Neural cell (in vitro differentiated cells): Measurements from ENCODE around the gene CHRNA4. TPM values are rescaled to one million over a fixed set of nuclear protein-coding genes. Genes with fewer than 3 reads are reported as not detected.

ENCODE experiments used
- H2AFZ ChIP-seq: fragments of 200-600, 300-800 bp; sonication (generic), shearing (Covaris generic); 2 replicates; pipeline ENCODE4 v1.6.0; 2014; ENCODE audit warnings: low read depth, mild to moderate bottlenecking, antibody characterized with exemption, low read length, moderate library complexity
- H3F3A ChIP-seq: fragments of 200-600 bp; shearing (Covaris generic); 2 replicates; pipeline ENCODE4 v1.6.1; 2016; ENCODE audit warnings: mild to moderate bottlenecking, moderate library complexity, mixed read lengths, antibody characterized with exemption, low read length; ENCODE audit not compliant: insufficient read depth, poor library complexity, severe bottlenecking
- H3K27ac ChIP-seq: fragments of 200-600, 300-800 bp; sonication (generic), shearing (Covaris generic); 2 replicates; pipeline ENCODE4 v1.5.1; 2014; ENCODE audit warnings: mild to moderate bottlenecking, low read length, moderate library complexity
- H3K27me3 ChIP-seq: fragments of 300-800, 200-600 bp; sonication (generic), shearing (Covaris generic); 2 replicates; pipeline ENCODE4 v1.6.0; 2014; ENCODE audit warnings: mild to moderate bottlenecking, low read depth, low read length, moderate library complexity; ENCODE audit not compliant: insufficient read depth
- H3K36me3 ChIP-seq: fragments of 300-800, 200-600 bp; sonication (generic), shearing (Covaris generic); 2 replicates; pipeline ENCODE4 v1.5.1; 2014; ENCODE audit warnings: mild to moderate bottlenecking, antibody characterized with exemption, low read length, moderate library complexity; ENCODE audit not compliant: insufficient read depth
- H3K4me2 ChIP-seq: fragments of 300-800, 200-600 bp; sonication (generic), shearing (Covaris generic); 2 replicates; pipeline ENCODE4 v1.6.0; 2014; ENCODE audit warnings: mild to moderate bottlenecking, low read length
- H3K4me3 ChIP-seq: fragments of 300-800, 200-600 bp; sonication (generic), shearing (Covaris generic); 2 replicates; pipeline ENCODE4 v1.5.1; 2014; ENCODE audit warnings: mild to moderate bottlenecking, low read length, moderate library complexity
- H3K79me2 ChIP-seq: fragments of 200-600 bp; shearing (Covaris generic); replicated peaks from 2 replicates; pipeline ENCODE4 v1.6.0; 2014; ENCODE audit warnings: mild to moderate bottlenecking, low read length, moderate library complexity; ENCODE audit not compliant: insufficient read depth
- H3K9ac ChIP-seq: fragments of 300-800, 200-600 bp; sonication (generic), shearing (Covaris generic); 2 replicates; pipeline ENCODE4 v1.6.1; 2016; ENCODE audit warnings: mild to moderate bottlenecking, low read length, mixed read lengths
- H3K9me2 ChIP-seq: fragments of 200-600 bp; shearing (Covaris generic); 2 replicates; pipeline ENCODE4 v1.6.1; 2016; ENCODE audit warnings: mild to moderate bottlenecking, low read length, mixed read lengths; ENCODE audit not compliant: insufficient read depth
- H3K9me3 ChIP-seq: fragments of 200-600, 300-800 bp; sonication (generic), shearing (Covaris generic); 2 replicates; pipeline ENCODE4 v1.6.1; 2016; ENCODE audit warnings: mild to moderate bottlenecking, mixed run types, low read length, moderate library complexity, mixed read lengths
- H4K20me1 ChIP-seq: fragments of 200-600 bp; shearing (Covaris generic); 2 replicates; pipeline ENCODE4 v1.6.1; 2016; ENCODE audit warnings: mild to moderate bottlenecking, mixed run types; ENCODE audit not compliant: insufficient read depth
- EP300 ChIP-seq: fragments of 450-650 bp; conservative IDR thresholded peaks from 2 replicates; pipeline ENCODE4 v1.6.1; 2014; ENCODE audit warnings: antibody characterized with exemption, mild to moderate bottlenecking, moderate library complexity; ENCODE audit not compliant: poor library complexity, severe bottlenecking
- EZH2 ChIP-seq: fragments of 200-600, 300-800 bp; shearing (Covaris generic), sonication (generic); IDR thresholded peaks from 2 replicates; pipeline ENCODE4 v1.6.1; 2014; ENCODE audit warnings: antibody characterized with exemption, low read length, borderline replicate concordance, mild to moderate bottlenecking; ENCODE audit not compliant: insufficient read depth, poor library complexity, severe bottlenecking
- MXI1 ChIP-seq: fragments of 450-650 bp; conservative IDR thresholded peaks from 2 replicates; pipeline ENCODE4 v1.6.1; 2014; ENCODE audit warnings: antibody characterized with exemption, mild to moderate bottlenecking; ENCODE audit not compliant: poor library complexity, severe bottlenecking
- POLR2AphosphoS5 ChIP-seq: IDR thresholded peaks from 2 replicates; pipeline ENCODE4 v1.6.1; 2012
- RAD21 ChIP-seq: fragments of 450-650 bp; conservative IDR thresholded peaks from 2 replicates; pipeline ENCODE4 v1.6.1; 2014; ENCODE audit warnings: antibody characterized with exemption, mild to moderate bottlenecking, moderate library complexity
- SMC3 ChIP-seq: fragments of 450-650 bp; conservative IDR thresholded peaks from 2 replicates; pipeline ENCODE4 v1.6.1; 2014; ENCODE audit warnings: antibody characterized with exemption, mild to moderate bottlenecking, moderate library complexity; ENCODE audit not compliant: poor library complexity
- TAF1 ChIP-seq: IDR thresholded peaks from 2 replicates; pipeline ENCODE4 v1.6.1; 2012; ENCODE audit warnings: low read depth
- polyA plus RNA-seq: library from polyadenylated mRNA; depleted of rRNA; stranded (reverse); fragments of >200 nt; gene quantifications from 2 replicates; pipeline ENCODE4 v1.2.3, GENCODE V29; 2014
- TF ChIP-seq, protein P1 (sequence below): IDR thresholded peaks from 2 replicates; pipeline ENCODE4 v1.6.1; 2012; ENCODE audit warnings: borderline replicate concordance
- TF ChIP-seq, protein P2 (sequence below): fragments of 450-650 bp; IDR thresholded peaks from 2 replicates; pipeline ENCODE4 v1.5.1; 2014; ENCODE audit warnings: antibody characterized with exemption, mild to moderate bottlenecking, moderate library complexity; ENCODE audit not compliant: poor library complexity, severe bottlenecking

CHRNA4 gene
- polyA plus RNA-seq, 1 donor from 2014 or later = 6.8 TPM

DNA sequence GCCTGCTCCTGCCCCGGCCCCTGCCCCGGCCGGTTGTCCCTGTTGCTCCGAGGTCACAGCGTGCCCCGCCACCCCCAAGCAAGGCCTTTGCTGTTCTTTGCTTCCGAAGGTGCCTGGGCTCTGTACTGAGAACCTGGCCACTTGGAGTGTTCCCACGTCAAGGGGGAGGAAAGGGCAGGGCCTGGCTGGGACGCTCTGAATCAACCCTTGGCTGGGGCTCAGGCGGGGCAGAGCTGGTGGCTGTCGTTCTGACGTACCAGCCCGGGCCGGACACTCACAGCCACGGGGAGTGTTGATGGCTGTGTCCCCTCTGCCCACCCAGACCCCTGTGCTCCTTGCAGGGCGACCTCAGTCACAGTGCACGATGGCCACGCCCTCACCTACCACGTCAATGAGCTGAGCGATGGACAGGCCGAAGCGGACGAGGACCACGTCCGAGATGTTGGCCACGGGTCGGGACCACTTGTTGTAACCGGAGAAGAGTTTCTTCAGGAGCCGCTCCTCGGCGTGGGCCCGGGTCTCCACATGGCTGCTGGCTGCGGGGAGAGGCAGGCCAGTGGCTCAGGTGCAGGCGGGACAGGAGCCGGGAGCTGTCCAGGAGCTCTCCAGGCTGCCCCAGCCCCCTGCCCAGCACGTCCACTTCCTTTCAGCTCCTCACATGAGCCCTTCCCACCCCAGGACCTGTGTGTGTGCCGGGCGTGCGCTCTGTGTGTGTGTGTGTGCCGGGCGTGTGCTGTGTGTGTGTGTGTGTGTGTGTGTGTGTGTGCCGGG, 1.8 kb downstream of the CHRNA4 start (continued):
- TF ChIP-seq, protein P1, sequence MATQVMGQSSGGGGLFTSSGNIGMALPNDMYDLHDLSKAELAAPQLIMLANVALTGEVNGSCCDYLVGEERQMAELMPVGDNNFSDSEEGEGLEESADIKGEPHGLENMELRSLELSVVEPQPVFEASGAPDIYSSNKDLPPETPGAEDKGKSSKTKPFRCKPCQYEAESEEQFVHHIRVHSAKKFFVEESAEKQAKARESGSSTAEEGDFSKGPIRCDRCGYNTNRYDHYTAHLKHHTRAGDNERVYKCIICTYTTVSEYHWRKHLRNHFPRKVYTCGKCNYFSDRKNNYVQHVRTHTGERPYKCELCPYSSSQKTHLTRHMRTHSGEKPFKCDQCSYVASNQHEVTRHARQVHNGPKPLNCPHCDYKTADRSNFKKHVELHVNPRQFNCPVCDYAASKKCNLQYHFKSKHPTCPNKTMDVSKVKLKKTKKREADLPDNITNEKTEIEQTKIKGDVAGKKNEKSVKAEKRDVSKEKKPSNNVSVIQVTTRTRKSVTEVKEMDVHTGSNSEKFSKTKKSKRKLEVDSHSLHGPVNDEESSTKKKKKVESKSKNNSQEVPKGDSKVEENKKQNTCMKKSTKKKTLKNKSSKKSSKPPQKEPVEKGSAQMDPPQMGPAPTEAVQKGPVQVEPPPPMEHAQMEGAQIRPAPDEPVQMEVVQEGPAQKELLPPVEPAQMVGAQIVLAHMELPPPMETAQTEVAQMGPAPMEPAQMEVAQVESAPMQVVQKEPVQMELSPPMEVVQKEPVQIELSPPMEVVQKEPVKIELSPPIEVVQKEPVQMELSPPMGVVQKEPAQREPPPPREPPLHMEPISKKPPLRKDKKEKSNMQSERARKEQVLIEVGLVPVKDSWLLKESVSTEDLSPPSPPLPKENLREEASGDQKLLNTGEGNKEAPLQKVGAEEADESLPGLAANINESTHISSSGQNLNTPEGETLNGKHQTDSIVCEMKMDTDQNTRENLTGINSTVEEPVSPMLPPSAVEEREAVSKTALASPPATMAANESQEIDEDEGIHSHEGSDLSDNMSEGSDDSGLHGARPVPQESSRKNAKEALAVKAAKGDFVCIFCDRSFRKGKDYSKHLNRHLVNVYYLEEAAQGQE = no peak

DNA sequence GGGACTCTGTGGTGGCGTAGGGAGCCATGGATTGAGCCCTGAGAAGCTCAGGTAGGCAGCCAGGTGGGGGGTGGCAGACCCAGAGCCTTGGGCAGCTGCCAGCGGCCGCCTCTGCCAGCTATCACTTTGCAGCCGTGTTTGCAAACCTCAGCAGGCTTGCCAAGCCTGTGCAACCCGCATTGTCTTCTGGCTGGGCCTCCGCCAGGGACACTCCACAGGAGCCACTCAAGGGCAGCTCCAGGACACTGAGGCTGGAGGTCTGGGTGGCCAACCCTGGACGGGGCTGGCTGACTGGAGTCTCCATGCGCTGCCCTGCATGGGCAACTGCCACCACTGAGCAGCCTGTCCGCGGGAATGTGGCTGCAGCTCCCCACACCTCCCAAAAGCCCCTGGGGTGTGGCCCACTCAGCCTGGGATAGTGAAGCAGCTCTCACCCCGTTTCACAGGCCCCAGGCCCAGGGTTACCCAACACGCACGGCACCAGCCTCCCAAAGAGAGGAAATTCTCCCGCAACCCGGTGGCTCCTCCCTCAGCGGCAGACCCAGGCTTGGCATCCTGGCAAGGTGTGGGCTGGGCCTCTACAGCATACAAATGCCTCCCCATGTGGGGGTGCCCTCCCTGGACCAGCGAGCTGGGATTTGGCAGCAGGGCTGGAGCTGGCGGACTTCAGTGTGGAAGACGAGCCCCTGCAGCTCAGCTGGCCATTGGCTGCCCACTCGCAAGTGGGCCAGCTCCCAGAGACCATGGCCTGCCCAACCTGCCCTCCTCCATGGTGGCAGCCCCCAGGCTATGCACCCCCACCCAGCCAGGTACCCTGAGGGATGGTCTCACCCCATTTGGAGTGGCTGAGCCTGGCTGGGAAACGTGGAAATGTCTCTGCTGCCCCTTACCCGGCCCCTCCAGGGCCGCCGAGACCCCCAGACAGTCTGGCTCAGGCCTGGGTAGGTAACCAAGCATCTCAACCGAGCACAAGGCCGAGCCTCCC, 2.9 kb downstream of the CHRNA4 start:
- H3K27ac ChIP-seq = no peak overlapping the region
- H3F3A ChIP-seq = no peaks in the 10 kb centered on the region
- H3K36me3 ChIP-seq = no peaks in the 10 kb centered on the region
- no peak overlapping the region for H3K4me2 ChIP-seq
- TF ChIP-seq SMC3 (no peak), MXI1 (no peak)
- no peaks in the 10 kb centered on the region for H4K20me1 ChIP-seq
- no peak overlapping the region for H3K9ac ChIP-seq
- no peaks in the 10 kb centered on the region for H3K79me2 ChIP-seq
- H3K27me3 ChIP-seq = no peaks in the 10 kb centered on the region
- no peaks in the 10 kb centered on the region for H3K9me3 ChIP-seq
- no peaks in the 10 kb centered on the region for H3K9me2 ChIP-seq
- H3K4me3 ChIP-seq = no peak overlapping the region
- no peak overlapping the region for H2AFZ ChIP-seq

DNA sequence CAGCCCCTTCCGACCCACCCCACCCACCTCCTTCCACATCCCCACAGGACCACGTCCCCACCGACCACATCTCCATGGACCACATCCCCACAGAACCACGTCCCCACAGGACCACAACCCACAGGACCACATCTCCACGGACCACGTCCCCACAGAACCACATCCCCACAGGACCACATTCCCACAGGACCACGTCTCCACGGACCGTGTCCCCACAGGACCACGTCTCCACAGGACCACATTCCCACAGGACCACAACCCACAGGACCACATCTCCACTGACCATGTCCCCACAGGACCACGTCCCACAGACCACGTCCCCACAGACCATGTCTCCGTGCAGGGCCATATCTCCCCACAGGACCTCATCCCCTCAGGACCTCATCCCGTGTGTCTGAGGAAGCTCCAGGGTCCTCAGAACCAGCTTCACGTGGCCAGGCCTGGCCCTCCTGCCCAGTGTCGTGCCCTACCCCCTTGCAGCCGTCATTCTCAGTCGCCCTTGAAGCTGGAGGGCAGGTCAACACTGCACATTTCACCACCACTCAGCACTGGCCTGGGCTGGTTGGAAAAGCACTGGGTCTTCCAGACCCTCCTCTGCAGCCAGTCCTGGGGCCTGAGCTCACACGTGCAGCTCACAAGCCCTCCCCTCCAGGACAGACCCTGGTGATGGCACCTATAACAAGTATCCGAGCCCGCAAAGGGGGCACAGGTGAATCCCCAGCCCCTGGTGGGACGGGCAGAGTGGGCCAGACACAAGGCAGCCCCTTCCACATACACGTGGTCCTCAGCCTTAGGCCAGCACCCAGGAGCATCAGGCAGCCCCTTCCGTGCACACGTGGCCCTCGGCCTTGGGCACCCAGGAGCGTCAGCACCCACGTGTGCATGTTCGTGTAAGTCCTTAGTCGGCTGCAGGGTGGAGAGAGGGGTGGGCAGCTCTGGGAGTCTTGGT, 3.9 kb downstream of the CHRNA4 start:
- no peaks in the 10 kb centered on the region for H3K27me3 ChIP-seq
- H3K9me2 ChIP-seq = no peaks in the 10 kb centered on the region
- TF ChIP-seq EZH2 (no peak), SMC3 (no peak), MXI1 (no peak), RAD21 (no peak), POLR2AphosphoS5 (no peak), EP300 (no peak), TAF1 (no peak)
- TF ChIP-seq, protein P1 = no peak
- TF ChIP-seq, protein P2, sequence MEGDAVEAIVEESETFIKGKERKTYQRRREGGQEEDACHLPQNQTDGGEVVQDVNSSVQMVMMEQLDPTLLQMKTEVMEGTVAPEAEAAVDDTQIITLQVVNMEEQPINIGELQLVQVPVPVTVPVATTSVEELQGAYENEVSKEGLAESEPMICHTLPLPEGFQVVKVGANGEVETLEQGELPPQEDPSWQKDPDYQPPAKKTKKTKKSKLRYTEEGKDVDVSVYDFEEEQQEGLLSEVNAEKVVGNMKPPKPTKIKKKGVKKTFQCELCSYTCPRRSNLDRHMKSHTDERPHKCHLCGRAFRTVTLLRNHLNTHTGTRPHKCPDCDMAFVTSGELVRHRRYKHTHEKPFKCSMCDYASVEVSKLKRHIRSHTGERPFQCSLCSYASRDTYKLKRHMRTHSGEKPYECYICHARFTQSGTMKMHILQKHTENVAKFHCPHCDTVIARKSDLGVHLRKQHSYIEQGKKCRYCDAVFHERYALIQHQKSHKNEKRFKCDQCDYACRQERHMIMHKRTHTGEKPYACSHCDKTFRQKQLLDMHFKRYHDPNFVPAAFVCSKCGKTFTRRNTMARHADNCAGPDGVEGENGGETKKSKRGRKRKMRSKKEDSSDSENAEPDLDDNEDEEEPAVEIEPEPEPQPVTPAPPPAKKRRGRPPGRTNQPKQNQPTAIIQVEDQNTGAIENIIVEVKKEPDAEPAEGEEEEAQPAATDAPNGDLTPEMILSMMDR = no peak
- no peaks in the 10 kb centered on the region for H3K79me2 ChIP-seq
- H3K4me3 ChIP-seq = no peak overlapping the region
- no peak overlapping the region for H2AFZ ChIP-seq
- no peaks in the 10 kb centered on the region for H4K20me1 ChIP-seq
- H3K36me3 ChIP-seq = no peaks in the 10 kb centered on the region
- no peak overlapping the region for H3K27ac ChIP-seq
- no peak overlapping the region for H3K4me2 ChIP-seq
- no peaks in the 10 kb centered on the region for H3K9me3 ChIP-seq
- no peaks in the 10 kb centered on the region for H3F3A ChIP-seq
- H3K9ac ChIP-seq = no peak overlapping the region
